Limb (tissue), 2 donors: Measurements from ENCODE around the gene ELMOD3.

Experiments used
- DNase-seq, 2 donors: peaks; one replicate each; pipeline ENCODE4 v3.0.0-alpha.2; 2016; ENCODE audit errors: extremely low spot score in 2 of 2

ELMOD3 gene

DNA sequence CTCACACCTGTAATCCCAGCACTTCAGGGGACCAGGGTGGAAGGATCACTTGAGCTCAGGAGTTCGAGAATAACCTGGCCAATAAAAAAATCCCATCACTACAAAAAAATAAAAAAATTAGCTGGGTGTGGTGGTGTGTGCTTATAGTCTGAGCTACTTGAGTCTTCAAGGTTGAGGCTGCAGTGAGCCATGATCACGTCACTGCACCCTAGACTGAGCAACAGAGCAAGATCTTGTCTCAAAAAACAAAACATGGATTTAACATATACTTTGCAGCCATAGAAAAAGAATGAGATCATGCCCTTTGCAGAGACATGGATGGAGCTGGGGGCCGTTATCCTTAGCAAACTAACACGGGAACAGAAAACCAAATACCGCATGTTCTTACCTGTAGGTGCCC lies 86.2 kb downstream of the ELMOD3 start:
- no peak for DNase-seq
